Activated T-helper 2 cell treated with anti-CD3 and anti-CD28 coated beads, Interferon-gamma antibody, Interleukin-2, Interleukin-4, amounts not matched to agents 10 μg/mL and 5 μg/mL and 100 μg/mL, durations not matched to agents 14 hours and 24 hours and 36 hours (primary cell): ENCODE measurements around the gene GYPE. TPM values are rescaled to one million over a fixed set of nuclear protein-coding genes. Genes with fewer than 3 reads are reported as not detected.
"Not testable (repeated sequence)": the region's sequence is repeated elsewhere in the genome, so short reads cannot be mapped to it uniquely, and the experiment has no call there.

Experiments used
- DNase-seq: peaks from one replicate; pipeline ENCODE4 v3.0.0; 2021; ENCODE audit warnings: low spot score
- H3K27ac Mint-ChIP-seq: one replicate; pipeline ENCODE4 v1.8.0; 2021; ENCODE audit warnings: mixed read lengths
- H3K27me3 Mint-ChIP-seq: one replicate; pipeline ENCODE4 v1.8.0; 2021; ENCODE audit warnings: low read depth, mixed read lengths
- H3K36me3 Mint-ChIP-seq: one replicate; pipeline ENCODE4 v1.8.0; 2021; ENCODE audit warnings: low read depth, mixed read lengths
- H3K4me1 Mint-ChIP-seq: one replicate; pipeline ENCODE4 v1.8.0; 2021; ENCODE audit warnings: low read depth, mixed read lengths
- H3K4me3 Mint-ChIP-seq: one replicate; pipeline ENCODE4 v1.8.0; 2021; ENCODE audit warnings: low read depth, mild to moderate bottlenecking, moderate library complexity, mixed read lengths
- H3K9me3 Mint-ChIP-seq: one replicate; pipeline ENCODE4 v1.8.0; 2021; ENCODE audit warnings: mixed read lengths
- intact Hi-C: fragments of 100-400 bp; cut with micrococcal nuclease; formaldehyde crosslinking; loops from one replicate; pipeline ENCODE4 v1.15.1; 2023
- total RNA-seq: library from RNA; stranded (reverse); gene quantifications from 2 replicates; pipeline ENCODE4 v1.2.3, GENCODE V29; 2022

GYPE gene
- total RNA-seq, result 0.21 and 0.25 TPM in 2 replicates

DNA sequence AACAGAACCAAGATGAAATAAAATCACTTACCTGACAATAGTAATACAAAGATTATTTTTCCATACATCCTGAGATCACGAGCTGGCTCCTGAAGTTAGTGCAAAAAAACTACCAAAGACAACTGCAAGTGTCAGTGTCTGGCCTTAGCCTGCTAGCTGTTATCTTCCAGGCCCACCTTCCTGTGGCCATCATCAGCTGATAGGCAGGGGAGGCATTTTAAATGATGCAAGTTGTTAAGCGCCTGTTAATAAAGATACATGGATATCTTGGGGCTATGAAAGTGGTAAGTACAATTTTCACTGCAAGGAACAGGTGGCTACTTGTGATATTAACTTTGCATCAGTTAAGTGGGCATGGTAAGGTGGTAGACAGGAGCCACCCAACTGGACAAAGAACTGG is at the start of gene GYPE:
TSS of gene GYPE (minus strand) at position 120 of the 400 bp plus-strand sequence. CDS start at position 68, 52 bp downstream.
- not testable (repeated sequence) for DNase-seq, H3K27ac Mint-ChIP-seq, H3K4me1 Mint-ChIP-seq, H3K27me3 Mint-ChIP-seq, H3K4me3 Mint-ChIP-seq, H3K9me3 Mint-ChIP-seq, H3K36me3 Mint-ChIP-seq
- intact Hi-C loops, result loop anchor here (5.0 kb wide), 1 partner anchor 133 kb away; no protein-coding TSS in a partner anchor

DNA sequence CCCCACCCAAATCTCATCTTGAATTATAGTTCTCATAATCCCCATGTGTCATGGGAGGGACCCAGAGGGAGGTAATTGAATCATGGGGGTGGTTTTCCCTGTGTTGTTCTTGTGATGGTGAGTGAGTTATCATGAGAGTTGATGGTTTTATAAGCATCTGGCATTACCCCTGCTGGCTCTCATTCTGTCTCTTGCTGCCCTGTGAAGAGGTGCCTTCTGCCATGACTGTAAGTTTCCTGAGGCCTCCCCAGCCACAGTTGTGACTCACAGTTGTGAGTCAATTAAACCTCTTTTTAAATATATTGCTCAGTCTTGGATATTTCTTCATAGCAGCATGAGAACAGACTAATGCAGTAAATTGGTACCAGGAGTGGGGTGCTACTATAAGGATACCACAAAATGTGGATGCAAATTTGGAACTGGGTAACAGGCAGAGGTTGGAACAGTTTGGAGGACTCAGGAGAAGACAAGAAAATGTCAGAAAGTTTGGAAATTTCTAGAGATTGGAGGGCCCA is 46.2 kb upstream of the GYPE start:
- H3K27me3 Mint-ChIP-seq, DNase-seq, H3K36me3 Mint-ChIP-seq, H3K4me1 Mint-ChIP-seq, H3K27ac Mint-ChIP-seq, H3K4me3 Mint-ChIP-seq, intact Hi-C loops: not testable (repeated sequence)
- peaks cover 19% of the 10 kb centered on the region for H3K9me3 Mint-ChIP-seq

DNA sequence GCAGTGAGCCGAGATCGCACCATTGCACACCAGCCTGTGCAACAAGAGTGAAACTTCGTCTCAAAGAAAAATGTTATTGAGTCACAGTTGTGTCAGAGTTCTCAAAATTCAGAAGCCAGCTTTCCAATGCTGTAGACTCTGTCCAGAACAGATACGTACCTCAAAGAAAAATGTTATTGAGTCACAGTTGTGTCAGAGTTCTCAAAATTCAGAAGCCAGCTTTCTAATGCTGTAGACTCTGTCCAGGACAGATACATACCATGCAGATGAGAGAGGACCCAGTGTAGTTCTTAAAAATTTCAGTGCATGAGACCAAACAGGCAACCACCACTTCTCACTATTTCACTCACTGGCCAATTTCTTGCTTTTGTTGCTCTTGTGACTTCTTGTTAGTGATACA is 45.6 kb upstream of the GYPE start:
- intact Hi-C loops, H3K27ac Mint-ChIP-seq, H3K4me3 Mint-ChIP-seq, H3K36me3 Mint-ChIP-seq, H3K27me3 Mint-ChIP-seq, H3K4me1 Mint-ChIP-seq, DNase-seq: not testable (repeated sequence)
- H3K9me3 Mint-ChIP-seq, result peaks cover 19% of the 10 kb centered on the region

DNA sequence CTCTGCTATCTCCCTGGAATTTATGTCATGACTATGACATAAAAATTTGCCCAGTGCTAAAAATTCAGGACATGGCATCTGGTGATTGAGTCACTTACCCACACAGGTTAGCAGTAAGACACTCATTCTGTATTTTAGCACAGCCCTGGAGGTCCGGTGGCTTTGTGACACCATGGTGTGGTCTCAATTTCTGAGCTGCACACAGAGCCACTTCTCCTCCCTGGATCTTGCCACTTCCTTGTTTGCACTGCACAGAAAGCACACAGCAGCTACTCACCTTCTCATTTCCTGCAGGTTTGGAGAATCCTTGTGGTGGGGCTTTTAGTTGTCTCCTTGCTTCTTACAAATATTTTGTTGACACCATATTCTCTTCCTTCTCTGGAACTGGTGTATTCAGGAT is 44.8 kb upstream of the GYPE start:
- H3K4me3 Mint-ChIP-seq, H3K36me3 Mint-ChIP-seq, H3K27ac Mint-ChIP-seq, DNase-seq, H3K4me1 Mint-ChIP-seq, intact Hi-C loops, H3K27me3 Mint-ChIP-seq: not testable (repeated sequence)
- H3K9me3 Mint-ChIP-seq, result peaks cover 19% of the 10 kb centered on the region

DNA sequence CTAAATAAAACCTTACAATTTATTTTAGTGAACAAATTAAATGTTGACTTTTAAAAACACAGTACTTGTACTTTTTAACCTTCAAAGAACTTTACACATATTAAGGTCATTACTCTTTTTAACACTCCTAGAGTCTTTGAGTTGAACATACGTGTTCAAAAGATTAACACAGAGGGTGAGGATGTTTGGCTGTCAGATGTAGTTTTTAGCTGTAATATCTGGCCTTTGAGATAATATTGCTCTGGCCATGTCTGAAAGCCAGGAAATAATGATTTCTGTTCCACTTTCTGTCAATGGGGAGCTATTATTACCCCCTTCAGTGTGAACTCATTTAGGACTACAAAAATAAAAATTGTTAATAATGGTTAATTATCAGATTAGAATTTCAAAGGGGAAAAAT is 42.1 kb upstream of the GYPE start:
- H3K9me3 Mint-ChIP-seq, result peaks cover 15% of the 10 kb centered on the region
- H3K36me3 Mint-ChIP-seq, intact Hi-C loops, H3K4me3 Mint-ChIP-seq, H3K27me3 Mint-ChIP-seq, H3K4me1 Mint-ChIP-seq, H3K27ac Mint-ChIP-seq, DNase-seq: not testable (repeated sequence)

DNA sequence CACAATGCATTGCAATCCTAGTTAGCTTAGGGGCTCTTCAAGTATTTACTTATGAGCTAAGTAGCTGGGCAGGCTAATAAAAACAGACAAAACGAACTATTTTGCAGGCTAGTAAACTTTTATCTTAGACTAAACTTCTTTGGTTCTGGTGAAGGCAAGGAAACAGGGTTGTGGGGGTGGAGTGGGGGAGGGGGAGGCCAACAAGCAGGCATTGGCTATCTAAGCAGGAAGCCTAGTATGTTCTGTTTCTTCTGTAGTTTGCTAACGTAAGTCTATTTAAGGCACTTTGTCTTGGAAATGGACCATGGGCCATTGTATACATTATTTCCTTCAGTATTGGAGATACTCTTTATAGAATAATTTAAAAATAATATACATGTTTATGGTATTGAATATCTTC is 35.3 kb upstream of the GYPE start:
- DNase-seq, H3K9me3 Mint-ChIP-seq, H3K27ac Mint-ChIP-seq, intact Hi-C loops, H3K4me1 Mint-ChIP-seq, H3K4me3 Mint-ChIP-seq, H3K27me3 Mint-ChIP-seq, H3K36me3 Mint-ChIP-seq: not testable (repeated sequence)

DNA sequence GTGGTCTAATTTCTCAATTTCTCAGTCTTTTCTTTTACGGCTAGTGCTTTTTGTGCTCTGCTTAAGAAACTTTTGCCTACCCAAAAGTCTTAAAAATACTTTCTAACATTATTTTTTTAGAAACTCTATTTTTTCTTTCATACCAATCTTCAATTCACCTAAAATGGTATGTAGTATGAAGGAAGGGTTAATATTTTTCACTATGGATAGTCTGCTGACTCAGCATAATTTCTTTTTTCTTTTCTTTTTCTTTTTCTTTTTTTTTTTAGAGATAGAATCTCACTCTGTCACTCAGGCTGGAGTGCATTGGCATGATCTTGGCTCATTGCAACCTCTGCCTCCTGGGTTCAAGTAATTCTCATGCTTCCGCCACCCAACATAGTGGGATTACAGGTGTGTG is 34.2 kb upstream of the GYPE start:
- DNase-seq, result no peak
- Mint-ChIP-seq H3K4me3 (no peak overlapping the region), H3K9me3 (no peaks in the 10 kb centered on the region), H3K36me3 (no peaks in the 10 kb centered on the region), H3K27me3 (no peaks in the 10 kb centered on the region), H3K27ac (no peak overlapping the region), H3K4me1 (no peaks in the 10 kb centered on the region)
- intact Hi-C loops, result no loop called here

DNA sequence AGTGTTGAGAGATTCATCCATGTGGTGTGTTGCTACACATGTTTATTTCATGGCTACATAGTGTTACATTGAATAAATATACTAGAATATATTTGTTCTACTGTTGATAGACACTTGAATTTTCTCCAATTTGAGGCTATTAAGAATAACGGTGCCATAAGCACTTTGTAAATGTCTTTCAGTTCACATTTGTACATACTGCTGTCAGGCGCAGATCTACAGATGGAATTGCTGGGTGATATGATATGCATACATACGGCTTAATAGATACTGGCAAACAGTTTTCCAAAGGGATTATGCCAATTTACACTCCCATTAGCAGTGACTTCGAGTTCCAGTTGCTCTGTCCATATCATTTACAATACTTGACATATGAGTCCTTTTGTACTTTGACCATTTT is 33.5 kb upstream of the GYPE start:
- H3K4me1 Mint-ChIP-seq, DNase-seq, H3K4me3 Mint-ChIP-seq, H3K9me3 Mint-ChIP-seq, H3K36me3 Mint-ChIP-seq, H3K27ac Mint-ChIP-seq, H3K27me3 Mint-ChIP-seq, intact Hi-C loops: not testable (repeated sequence)

DNA sequence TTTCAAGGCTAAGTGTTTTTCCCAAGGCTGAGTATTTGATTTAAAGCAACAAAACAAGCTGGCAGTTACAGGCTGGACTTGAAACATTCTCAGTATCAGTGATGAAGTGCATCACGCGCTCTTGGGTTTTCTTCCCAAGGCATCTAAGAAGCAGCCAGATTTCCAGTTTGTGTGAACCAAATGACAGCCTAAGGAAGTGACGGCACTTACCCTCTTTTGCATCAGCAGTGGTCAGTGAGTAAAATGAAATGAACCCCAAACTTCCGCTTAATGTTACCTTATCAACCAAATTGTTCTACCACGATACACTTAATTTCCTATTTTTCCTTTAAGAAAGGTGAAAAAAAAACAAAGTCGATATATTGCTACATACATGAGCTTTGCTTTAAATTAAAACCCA is 15.8 kb upstream of the GYPE start:
- Mint-ChIP-seq H3K27ac (no peak overlapping the region), H3K4me3 (no peak overlapping the region), H3K4me1 (no peaks in the 10 kb centered on the region), H3K27me3 (no peaks in the 10 kb centered on the region), H3K36me3 (no peaks in the 10 kb centered on the region), H3K9me3 (peaks cover 4% of the 10 kb centered on the region)
- intact Hi-C loops, result no loop called here
- no peak for DNase-seq

DNA sequence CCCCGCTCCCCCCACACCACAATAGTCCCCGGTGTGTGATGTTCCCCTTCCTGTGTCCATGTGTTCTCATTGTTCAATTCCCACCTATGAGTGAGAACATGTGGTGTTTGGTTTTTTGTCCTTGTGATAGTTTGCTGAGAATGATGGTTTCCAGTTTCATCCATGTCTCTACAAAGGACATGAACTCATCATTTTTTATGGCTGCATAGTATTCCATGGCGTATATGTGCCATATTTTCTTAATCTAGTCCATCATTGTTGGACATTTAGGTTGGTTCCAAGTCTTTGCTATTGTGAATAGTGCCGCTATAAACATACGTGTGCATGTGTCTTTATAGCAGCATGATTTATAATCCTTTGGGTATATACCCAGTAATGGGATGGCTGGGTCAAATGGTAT is 11.1 kb upstream of the GYPE start:
- H3K4me1 Mint-ChIP-seq, H3K4me3 Mint-ChIP-seq, DNase-seq, H3K27me3 Mint-ChIP-seq, H3K27ac Mint-ChIP-seq, H3K9me3 Mint-ChIP-seq, intact Hi-C loops, H3K36me3 Mint-ChIP-seq: not testable (repeated sequence)

DNA sequence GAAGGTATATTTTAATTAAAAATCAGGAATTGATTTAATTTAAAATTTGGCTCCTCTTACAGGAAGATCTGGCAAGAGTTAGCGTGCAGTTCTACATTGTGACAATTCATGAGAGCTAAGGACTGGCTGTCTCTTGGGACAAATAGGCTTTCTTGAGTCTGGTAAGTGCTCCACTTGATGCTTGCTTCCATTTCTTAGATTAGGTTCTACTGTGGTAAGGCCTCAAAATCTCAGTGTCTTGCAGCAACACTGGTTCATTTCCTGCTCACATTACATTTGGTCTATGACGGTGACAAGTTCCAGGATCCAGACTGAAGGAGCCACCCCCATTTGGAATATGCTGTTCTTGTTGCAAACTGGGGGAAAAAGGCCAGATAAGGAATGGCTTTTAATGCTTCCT is 7.1 kb upstream of the GYPE start:
- H3K36me3 Mint-ChIP-seq, DNase-seq, H3K4me1 Mint-ChIP-seq, H3K4me3 Mint-ChIP-seq, H3K27ac Mint-ChIP-seq, intact Hi-C loops, H3K9me3 Mint-ChIP-seq: not testable (repeated sequence)
- peaks cover 12% of the 10 kb centered on the region for H3K27me3 Mint-ChIP-seq

DNA sequence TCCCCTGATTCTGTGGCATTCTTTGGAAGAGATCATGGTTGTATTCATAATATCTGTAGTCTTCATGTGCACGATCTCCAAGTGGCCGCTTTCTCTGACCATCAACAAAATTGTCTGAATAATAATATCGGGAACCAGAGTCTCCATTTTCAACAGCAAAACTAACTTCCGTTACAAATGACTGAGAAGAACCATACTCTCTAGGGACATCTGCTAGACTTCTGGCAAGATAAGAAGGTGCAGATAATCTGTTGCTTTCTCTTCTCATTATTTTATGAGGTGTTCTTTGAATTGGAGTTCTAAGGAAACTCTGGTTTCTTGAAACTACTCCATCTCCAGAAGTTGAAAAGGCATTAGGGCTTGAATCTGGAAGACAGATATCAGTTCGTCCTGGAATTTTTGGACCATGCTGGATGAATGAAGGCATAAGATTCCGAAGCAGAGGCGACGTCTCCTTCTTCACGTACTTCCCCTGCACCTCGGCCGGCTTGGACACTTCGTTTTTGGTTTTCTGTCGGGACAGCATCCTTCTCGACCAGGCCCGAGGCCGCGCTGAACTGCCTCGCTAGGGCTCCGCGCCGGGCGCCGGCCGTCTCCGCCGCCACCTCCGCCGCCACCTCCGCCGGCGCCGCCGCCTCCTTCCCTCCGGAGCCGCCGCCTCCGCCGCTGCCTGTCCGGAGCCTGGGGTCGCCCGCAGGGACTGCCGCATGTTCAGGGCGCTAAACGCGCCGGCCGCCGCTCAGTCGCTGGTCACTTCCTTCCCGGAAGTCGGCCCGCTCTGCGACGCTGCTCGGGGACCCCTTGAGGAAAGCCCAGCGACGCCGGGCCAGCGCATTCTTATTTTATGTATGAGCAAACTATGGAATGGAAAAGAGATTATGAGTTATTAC is 6.4 kb upstream of the GYPE start:
- H3K4me3 Mint-ChIP-seq, result peak overlapping the region; percentile 76
- peak; percentile 8 for DNase-seq
- peaks cover 12% of the 10 kb centered on the region for H3K27me3 Mint-ChIP-seq
- H3K27ac Mint-ChIP-seq, H3K9me3 Mint-ChIP-seq, H3K36me3 Mint-ChIP-seq, intact Hi-C loops, H3K4me1 Mint-ChIP-seq: not testable (repeated sequence)

DNA sequence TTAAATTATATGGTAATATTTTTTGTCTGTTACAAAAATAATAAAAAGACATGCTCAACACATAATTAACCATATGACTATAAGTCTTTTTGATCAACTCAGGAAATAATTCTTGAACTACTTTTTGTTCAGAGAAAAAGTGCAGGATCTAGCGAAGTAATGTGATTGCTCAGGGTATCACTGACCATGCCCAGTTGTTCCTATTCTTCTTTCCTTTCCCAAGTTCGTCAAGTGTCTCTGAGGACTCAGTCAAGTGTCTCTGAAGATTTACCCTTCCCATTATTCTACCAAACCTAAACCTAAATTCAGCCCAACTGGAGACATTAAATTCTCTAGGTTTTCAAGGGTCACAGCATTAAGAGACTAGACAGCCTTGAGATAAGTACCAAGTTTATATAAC is 5.5 kb upstream of the GYPE start:
- H3K4me1 Mint-ChIP-seq, H3K27ac Mint-ChIP-seq, H3K36me3 Mint-ChIP-seq, DNase-seq, H3K9me3 Mint-ChIP-seq, intact Hi-C loops: not testable (repeated sequence)
- Mint-ChIP-seq H3K4me3 (peak overlapping the region; percentile 39), H3K27me3 (peaks cover 12% of the 10 kb centered on the region)
